Measurements from ENCODE around the gene TM4SF1.
"Not testable (repeated sequence)": the region's sequence is repeated elsewhere in the genome, so short reads cannot be mapped to it uniquely, and the experiment has no call there.

The TM4SF1 gene

GRCh38 chr3:149382518-149382917, 5.1 kb upstream of the TM4SF1 start:
- H3K9ac ChIP-seq (ENCODE audit: low read length): no peak overlapping the region
- no peak overlapping the region for H3K4me3 ChIP-seq (ENCODE audit: low read length)
- H3K4me1 ChIP-seq (ENCODE audit: control insufficient read depth, low read depth, low read length): no peaks in the 10 kb centered on the region
- no peaks in the 10 kb centered on the region for H3K79me1 ChIP-seq (ENCODE audit: low read length)
- no peak overlapping the region for H2BK15ac ChIP-seq (replicated peaks; ENCODE audit: low read depth)
- no peak overlapping the region for H2AK5ac ChIP-seq (ENCODE audit: low read length)
- no peaks in the 10 kb centered on the region for H3K36me3 ChIP-seq (ENCODE audit: control insufficient read depth, insufficient read depth, low read length)
- DNase-seq: no peak
- no peak overlapping the region for H4K8ac ChIP-seq (ENCODE audit: low read depth, low read length)
- no peak overlapping the region for H3K18ac ChIP-seq (ENCODE audit: low read length)
- H2BK120ac ChIP-seq (ENCODE audit: low read depth, low read length): no peak overlapping the region
- H3K56ac ChIP-seq (ENCODE audit: low read length): no peak overlapping the region
- no peaks in the 10 kb centered on the region for H3K79me2 ChIP-seq (ENCODE audit: control insufficient read depth, insufficient read depth, low read length)
- H2BK5ac ChIP-seq (ENCODE audit: low read length): no peak overlapping the region
- H3K4ac ChIP-seq (ENCODE audit: low read depth, low read length): no peak overlapping the region
- H4K5ac ChIP-seq (ENCODE audit: low read length): no peak overlapping the region
- no peaks in the 10 kb centered on the region for H3K27me3 ChIP-seq (ENCODE audit: insufficient read depth, low read length, poor library complexity)
- no peak overlapping the region for H3K27ac ChIP-seq (ENCODE audit: low read depth, low read length)
- no CpG with 5 or more reads among the region's 6 CpGs for WGBS (ENCODE audit: extremely low coverage, insufficient coverage, low lambda C conversion rate)
- H3K23ac ChIP-seq (ENCODE audit: low read length): no peak overlapping the region
- H3K4me2 ChIP-seq (ENCODE audit: low read length): no peak overlapping the region

- Histone ChIP-seq H4K8ac (ENCODE audit: low read depth, low read length) (no peak overlapping the region), H3K4me2 (ENCODE audit: low read length) (no peak overlapping the region), H3K79me2 (ENCODE audit: control insufficient read depth, insufficient read depth, low read length) (no peaks in the 10 kb centered on the region), H3K4me1 (ENCODE audit: control insufficient read depth, low read depth, low read length) (no peaks in the 10 kb centered on the region), H3K56ac (ENCODE audit: low read length) (no peak overlapping the region), H3K23ac (ENCODE audit: low read length) (no peak overlapping the region), H2BK15ac (replicated peaks; ENCODE audit: low read depth) (no peak overlapping the region), H2BK120ac (ENCODE audit: low read depth, low read length) (no peak overlapping the region), H3K18ac (ENCODE audit: low read length) (no peak overlapping the region), H3K79me1 (ENCODE audit: low read length) (no peaks in the 10 kb centered on the region), H2AK5ac (ENCODE audit: low read length) (no peak overlapping the region), H3K9ac (ENCODE audit: low read length) (no peak overlapping the region), H4K5ac (ENCODE audit: low read length) (no peak overlapping the region), H3K27ac (ENCODE audit: low read depth, low read length) (no peak overlapping the region), H3K4ac (ENCODE audit: low read depth, low read length) (no peak overlapping the region), H3K36me3 (ENCODE audit: control insufficient read depth, insufficient read depth, low read length) (no peaks in the 10 kb centered on the region), H2BK5ac (ENCODE audit: low read length) (no peak overlapping the region), H3K27me3 (ENCODE audit: insufficient read depth, low read length, poor library complexity) (no peaks in the 10 kb centered on the region), H3K4me3 (ENCODE audit: low read length) (no peak overlapping the region)
- no peak for DNase-seq
- WGBS (ENCODE audit: extremely low coverage, insufficient coverage, low lambda C conversion rate): no CpG with 5 or more reads among the region's 4 CpGs
These were observed 4.6 kb upstream of the TM4SF1 start for GRCh38 chr3:149382101-149382467.

- Histone ChIP-seq H3K9ac (ENCODE audit: low read length) (no peak overlapping the region), H2AK5ac (ENCODE audit: low read length) (no peak overlapping the region), H3K4me2 (ENCODE audit: low read length) (no peak overlapping the region), H4K5ac (ENCODE audit: low read length) (no peak overlapping the region), H4K8ac (ENCODE audit: low read depth, low read length) (no peak overlapping the region), H3K23ac (ENCODE audit: low read length) (no peak overlapping the region), H3K4me3 (ENCODE audit: low read length) (no peak overlapping the region), H3K36me3 (ENCODE audit: control insufficient read depth, insufficient read depth, low read length) (no peaks in the 10 kb centered on the region), H3K4ac (ENCODE audit: low read depth, low read length) (no peak overlapping the region), H3K27ac (ENCODE audit: low read depth, low read length) (no peak overlapping the region), H3K18ac (ENCODE audit: low read length) (no peak overlapping the region), H3K27me3 (ENCODE audit: insufficient read depth, low read length, poor library complexity) (no peaks in the 10 kb centered on the region), H2BK5ac (ENCODE audit: low read length) (no peak overlapping the region), H3K79me1 (ENCODE audit: low read length) (no peaks in the 10 kb centered on the region), H2BK15ac (replicated peaks; ENCODE audit: low read depth) (no peak overlapping the region), H2BK120ac (ENCODE audit: low read depth, low read length) (no peak overlapping the region), H3K56ac (ENCODE audit: low read length) (no peak overlapping the region), H3K79me2 (ENCODE audit: control insufficient read depth, insufficient read depth, low read length) (no peaks in the 10 kb centered on the region), H3K4me1 (ENCODE audit: control insufficient read depth, low read depth, low read length) (no peaks in the 10 kb centered on the region)
- no peak for DNase-seq
- no CpG with 5 or more reads among the region's 6 CpGs for WGBS (ENCODE audit: extremely low coverage, insufficient coverage, low lambda C conversion rate)
These were observed 4.0 kb upstream of the TM4SF1 start for GRCh38 chr3:149381173-149382100.

- not testable (repeated sequence) for H2AK5ac ChIP-seq (ENCODE audit: low read length); H4K5ac ChIP-seq (ENCODE audit: low read length); H3K4ac ChIP-seq (ENCODE audit: low read depth, low read length); H3K9ac ChIP-seq (ENCODE audit: low read length); H2BK120ac ChIP-seq (ENCODE audit: low read depth, low read length); H3K36me3 ChIP-seq (ENCODE audit: control insufficient read depth, insufficient read depth, low read length); H3K4me2 ChIP-seq (ENCODE audit: low read length); H3K18ac ChIP-seq (ENCODE audit: low read length); H2BK15ac ChIP-seq (replicated peaks; ENCODE audit: low read depth); H3K79me1 ChIP-seq (ENCODE audit: low read length); H3K27me3 ChIP-seq (ENCODE audit: insufficient read depth, low read length, poor library complexity); H3K56ac ChIP-seq (ENCODE audit: low read length); H3K4me1 ChIP-seq (ENCODE audit: control insufficient read depth, low read depth, low read length); H4K8ac ChIP-seq (ENCODE audit: low read depth, low read length); H3K27ac ChIP-seq (ENCODE audit: low read depth, low read length); H3K79me2 ChIP-seq (ENCODE audit: control insufficient read depth, insufficient read depth, low read length); H3K23ac ChIP-seq (ENCODE audit: low read length); H3K4me3 ChIP-seq (ENCODE audit: low read length); DNase-seq; H2BK5ac ChIP-seq (ENCODE audit: low read length)
- WGBS (ENCODE audit: extremely low coverage, insufficient coverage, low lambda C conversion rate): no CpG with 5 or more reads among the region's 32 CpGs
These were observed 2.8 kb upstream of the TM4SF1 start for GRCh38 chr3:149380220-149380619.

GRCh38 chr3:149378478-149379309, 1.2 kb upstream of the TM4SF1 start:
- no peak overlapping the region for H2BK15ac ChIP-seq (replicated peaks; ENCODE audit: low read depth)
- H3K79me1 ChIP-seq (ENCODE audit: low read length): no peaks in the 10 kb centered on the region
- no peak overlapping the region for H3K27ac ChIP-seq (ENCODE audit: low read depth, low read length)
- no peaks in the 10 kb centered on the region for H3K27me3 ChIP-seq (ENCODE audit: insufficient read depth, low read length, poor library complexity)
- H3K9ac ChIP-seq (ENCODE audit: low read length): no peak overlapping the region
- no peak for DNase-seq
- H3K4me2 ChIP-seq (ENCODE audit: low read length): no peak overlapping the region
- H3K56ac ChIP-seq (ENCODE audit: low read length): no peak overlapping the region
- no peak overlapping the region for H3K4ac ChIP-seq (ENCODE audit: low read depth, low read length)
- H4K8ac ChIP-seq (ENCODE audit: low read depth, low read length): no peak overlapping the region
- H3K4me1 ChIP-seq (ENCODE audit: control insufficient read depth, low read depth, low read length): no peaks in the 10 kb centered on the region
- H2AK5ac ChIP-seq (ENCODE audit: low read length): no peak overlapping the region
- no peak overlapping the region for H3K18ac ChIP-seq (ENCODE audit: low read length)
- no peaks in the 10 kb centered on the region for H3K36me3 ChIP-seq (ENCODE audit: control insufficient read depth, insufficient read depth, low read length)
- WGBS (ENCODE audit: extremely low coverage, insufficient coverage, low lambda C conversion rate): no CpG with 5 or more reads among the region's 9 CpGs
- H4K5ac ChIP-seq (ENCODE audit: low read length): no peak overlapping the region
- H2BK120ac ChIP-seq (ENCODE audit: low read depth, low read length): no peak overlapping the region
- no peak overlapping the region for H2BK5ac ChIP-seq (ENCODE audit: low read length)
- H3K4me3 ChIP-seq (ENCODE audit: low read length): no peak overlapping the region
- no peak overlapping the region for H3K23ac ChIP-seq (ENCODE audit: low read length)
- no peaks in the 10 kb centered on the region for H3K79me2 ChIP-seq (ENCODE audit: control insufficient read depth, insufficient read depth, low read length)
